WERI-Rb-1 (cell line): ENCODE results near the gene IL1RAPL2.

ENCODE experiments used
- DNase-seq: peaks from one replicate; pipeline ENCODE4 v3.0.0-alpha.2; 2020
- H3K27ac ChIP-seq: fragments of 250-450 bp; sonication (Bioruptor Pico); 2 replicates; pipeline ENCODE4 v1.5.1; 2020; ENCODE audit warnings: mild to moderate bottlenecking, moderate library complexity
- H3K27me3 ChIP-seq: fragments of 250-450 bp; sonication (Bioruptor Pico); 2 replicates; pipeline ENCODE4 v1.5.1; 2021; ENCODE audit warnings: mild to moderate bottlenecking, low read depth, moderate library complexity; ENCODE audit not compliant: insufficient read depth, severe bottlenecking
- H3K36me3 ChIP-seq: fragments of 250-450 bp; sonication (Bioruptor Pico); 2 replicates; pipeline ENCODE4 v1.5.1; 2020; ENCODE audit warnings: mild to moderate bottlenecking, moderate library complexity
- H3K4me3 ChIP-seq: 2 replicates; pipeline ENCODE4 v1.5.1; 2011; ENCODE audit warnings: low read depth, mild to moderate bottlenecking, control low read depth, low read length
- H3K9me3 ChIP-seq: fragments of 250-450 bp; sonication (Bioruptor Pico); 2 replicates; pipeline ENCODE4 v1.5.1; 2021; ENCODE audit warnings: mild to moderate bottlenecking, moderate library complexity; ENCODE audit not compliant: severe bottlenecking
- TF ChIP-seq, protein P1 (sequence below): IDR thresholded peaks from 2 replicates; pipeline ENCODE4 v1.5.1; 2011; ENCODE audit warnings: low read depth, mild to moderate bottlenecking, control low read depth, inconsistent platforms, low read length

IL1RAPL2 gene

GRCh38 chrX:105565856-105566255 is 999.9 kb downstream of the IL1RAPL2 start:
- Histone ChIP-seq H3K9me3 (no peaks in the 10 kb centered on the region), H3K27ac (no peak overlapping the region), H3K27me3 (no peaks in the 10 kb centered on the region), H3K36me3 (no peaks in the 10 kb centered on the region), H3K4me3 (no peak overlapping the region)
- TF ChIP-seq, protein P1, sequence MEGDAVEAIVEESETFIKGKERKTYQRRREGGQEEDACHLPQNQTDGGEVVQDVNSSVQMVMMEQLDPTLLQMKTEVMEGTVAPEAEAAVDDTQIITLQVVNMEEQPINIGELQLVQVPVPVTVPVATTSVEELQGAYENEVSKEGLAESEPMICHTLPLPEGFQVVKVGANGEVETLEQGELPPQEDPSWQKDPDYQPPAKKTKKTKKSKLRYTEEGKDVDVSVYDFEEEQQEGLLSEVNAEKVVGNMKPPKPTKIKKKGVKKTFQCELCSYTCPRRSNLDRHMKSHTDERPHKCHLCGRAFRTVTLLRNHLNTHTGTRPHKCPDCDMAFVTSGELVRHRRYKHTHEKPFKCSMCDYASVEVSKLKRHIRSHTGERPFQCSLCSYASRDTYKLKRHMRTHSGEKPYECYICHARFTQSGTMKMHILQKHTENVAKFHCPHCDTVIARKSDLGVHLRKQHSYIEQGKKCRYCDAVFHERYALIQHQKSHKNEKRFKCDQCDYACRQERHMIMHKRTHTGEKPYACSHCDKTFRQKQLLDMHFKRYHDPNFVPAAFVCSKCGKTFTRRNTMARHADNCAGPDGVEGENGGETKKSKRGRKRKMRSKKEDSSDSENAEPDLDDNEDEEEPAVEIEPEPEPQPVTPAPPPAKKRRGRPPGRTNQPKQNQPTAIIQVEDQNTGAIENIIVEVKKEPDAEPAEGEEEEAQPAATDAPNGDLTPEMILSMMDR: no peak
- DNase-seq: no peak

DNA sequence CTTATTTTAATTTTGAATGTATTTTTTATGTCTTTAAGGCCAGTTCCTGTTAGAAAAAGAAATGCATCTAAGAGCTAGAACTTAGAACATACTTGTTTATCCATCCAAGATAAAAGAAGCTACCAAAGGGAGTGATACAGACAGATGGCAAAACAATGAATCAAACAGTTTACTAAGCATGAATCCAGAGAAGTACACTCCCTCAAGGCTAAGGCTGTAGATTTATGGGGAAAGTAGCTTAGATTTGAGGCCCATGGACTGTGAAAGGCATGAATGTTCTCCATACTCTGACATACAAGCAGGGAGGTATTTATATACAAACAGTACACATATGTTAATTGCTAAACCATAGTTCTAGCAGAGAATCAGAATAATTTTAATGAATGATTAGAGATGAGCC is 1001.1 kb downstream of the IL1RAPL2 start:
- TF ChIP-seq, protein P1: no peak
- H3K27ac ChIP-seq: no peak overlapping the region
- no peak for DNase-seq

GRCh38 chrX:105608745-105609144 is 1042.7 kb downstream of the IL1RAPL2 start:
- H3K27ac ChIP-seq: no peak overlapping the region
- no peak for DNase-seq
- no peaks in the 10 kb centered on the region for H3K36me3 ChIP-seq
- peaks cover 8% of the 10 kb centered on the region for H3K27me3 ChIP-seq
- no peaks in the 10 kb centered on the region for H3K9me3 ChIP-seq
- TF ChIP-seq, protein P1: no peak
- H3K4me3 ChIP-seq: no peak overlapping the region

More for the DNA sequence above, 1001.1 kb downstream of the IL1RAPL2 start:
- Histone ChIP-seq H3K36me3 (no peaks in the 10 kb centered on the region), H3K4me3 (no peak overlapping the region), H3K27me3 (peaks cover 2% of the 10 kb centered on the region), H3K9me3 (no peaks in the 10 kb centered on the region)

DNA sequence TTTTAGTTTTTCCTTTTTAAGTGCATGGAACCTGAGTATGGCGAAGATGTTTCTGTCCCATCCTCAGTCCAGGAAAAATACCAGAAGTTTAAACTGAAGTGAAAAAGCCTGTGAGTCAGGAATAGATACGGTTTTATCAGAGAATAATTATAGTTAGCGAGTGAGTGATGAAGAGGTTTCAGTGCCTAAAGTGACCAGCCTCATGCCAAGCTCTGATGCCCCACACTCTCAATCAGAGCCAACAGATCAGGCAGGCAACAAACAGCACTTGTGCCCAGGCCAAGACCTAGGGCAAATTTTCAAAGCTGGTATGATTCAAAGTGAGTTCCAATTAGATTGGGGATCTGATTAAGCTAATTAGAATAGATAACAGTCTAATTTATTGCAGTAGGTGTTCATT is 1043.5 kb downstream of the IL1RAPL2 start:
- no peak overlapping the region for H3K4me3 ChIP-seq
- TF ChIP-seq, protein P1: no peak
- no peaks in the 10 kb centered on the region for H3K9me3 ChIP-seq
- no peak for DNase-seq
- no peaks in the 10 kb centered on the region for H3K36me3 ChIP-seq
- peaks cover 9% of the 10 kb centered on the region for H3K27me3 ChIP-seq
- no peak overlapping the region for H3K27ac ChIP-seq

GRCh38 chrX:105610411-105610810 is 1044.4 kb downstream of the IL1RAPL2 start:
- TF ChIP-seq, protein P1: no peak
- H3K4me3 ChIP-seq: no peak overlapping the region
- H3K9me3 ChIP-seq: no peaks in the 10 kb centered on the region
- peaks cover 10% of the 10 kb centered on the region for H3K27me3 ChIP-seq
- no peaks in the 10 kb centered on the region for H3K36me3 ChIP-seq
- H3K27ac ChIP-seq: no peak overlapping the region
- no peak for DNase-seq

DNA sequence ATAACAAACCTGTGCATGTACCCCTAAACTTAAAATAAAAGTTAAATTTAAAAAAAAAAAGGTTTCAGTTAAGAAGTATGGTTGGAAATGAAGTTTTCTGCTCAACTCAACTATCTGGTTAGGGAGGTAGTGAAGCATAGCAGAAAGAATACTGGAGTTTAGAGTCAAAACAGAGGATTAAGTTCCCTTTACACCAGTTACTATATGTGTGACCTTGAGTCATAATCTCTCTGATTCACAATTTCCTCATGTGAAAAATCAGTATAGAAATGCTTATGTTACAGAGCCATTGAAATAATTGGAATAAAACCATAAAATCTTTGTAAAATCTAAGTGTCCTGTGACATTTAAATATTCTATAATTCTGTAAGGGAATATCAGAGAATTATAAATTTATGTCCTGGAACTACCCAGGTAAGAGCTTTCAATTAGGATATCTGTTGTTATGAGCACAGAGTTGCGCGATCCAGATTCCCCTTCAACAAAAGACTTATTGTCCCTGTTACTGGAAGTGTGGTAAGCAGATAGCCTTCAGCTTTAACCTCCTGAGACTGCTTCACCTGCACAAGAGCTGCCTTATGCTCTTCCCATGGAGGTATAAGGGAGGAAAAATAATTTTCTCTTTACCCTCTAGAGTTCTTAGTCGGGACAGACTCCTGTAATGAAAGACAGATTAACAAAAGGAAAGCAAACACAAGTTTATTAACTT is 1052.5 kb downstream of the IL1RAPL2 start:
- no peaks in the 10 kb centered on the region for H3K9me3 ChIP-seq
- no peak overlapping the region for H3K4me3 ChIP-seq
- H3K27me3 ChIP-seq: peaks cover 5% of the 10 kb centered on the region
- TF ChIP-seq, protein P1: no peak
- DNase-seq: no peak
- no peak overlapping the region for H3K27ac ChIP-seq
- no peaks in the 10 kb centered on the region for H3K36me3 ChIP-seq
